IPS DF 4.7 (cell line): ENCODE results near the gene GALNT12.

Experiments
- DNase-seq: peaks from one replicate; pipeline ENCODE4 v3.0.0-alpha.2; 2013; ENCODE audit warnings: low spot score; ENCODE audit errors: extremely low read depth

GALNT12 gene

GRCh38 chr9:98783518-98784226 is 23.8 kb upstream of the GALNT12 start:
- no peak for DNase-seq

GRCh38 chr9:98784831-98785806 is 22.4 kb upstream of the GALNT12 start:
- DNase-seq, result no peak

GRCh38 chr9:98786750-98787510 is 20.5 kb upstream of the GALNT12 start:
- DNase-seq, result no peak

GRCh38 chr9:98787766-98788335 is 19.6 kb upstream of the GALNT12 start:
- DNase-seq, result no peak

GRCh38 chr9:98789483-98790133 is 17.9 kb upstream of the GALNT12 start:
- no peak for DNase-seq

- no peak for DNase-seq
These were observed 17.2 kb upstream of the GALNT12 start for GRCh38 chr9:98790134-98790841.

- DNase-seq, result peak; percentile 58
These were observed 16.4 kb upstream of the GALNT12 start for GRCh38 chr9:98790842-98791607.

GRCh38 chr9:98791608-98792490 is 15.6 kb upstream of the GALNT12 start:
- DNase-seq, result no peak

- no peak for DNase-seq
These were observed 14.4 kb upstream of the GALNT12 start for GRCh38 chr9:98793031-98793430.

GRCh38 chr9:98794802-98795201 is 12.7 kb upstream of the GALNT12 start:
- DNase-seq, result no peak

- DNase-seq, result no peak
These were observed 12.0 kb upstream of the GALNT12 start for GRCh38 chr9:98795295-98795955.

- DNase-seq, result no peak
These were observed 11.5 kb upstream of the GALNT12 start for GRCh38 chr9:98795970-98796363.

GRCh38 chr9:98796364-98797101 is 10.9 kb upstream of the GALNT12 start, which contains the start of gene ANKS6:
ANKS6 (minus strand) TSS chr9:98796555; CDS start chr9:98796491, 64 bp downstream.
- DNase-seq, result no peak

- DNase-seq, result no peak
These were observed 10.0 kb upstream of the GALNT12 start for GRCh38 chr9:98797491-98797890.

GRCh38 chr9:98798254-98798653 is 9.2 kb upstream of the GALNT12 start:
- no peak for DNase-seq

- no peak for DNase-seq
These were observed 5.9 kb upstream of the GALNT12 start for GRCh38 chr9:98801561-98801960.

GRCh38 chr9:98801969-98802371 is 5.5 kb upstream of the GALNT12 start:
- DNase-seq, result no peak
